ENCODE measurements around the gene RFTN1. TPM values are rescaled to one million over a fixed set of nuclear protein-coding genes. Genes with fewer than 3 reads are reported as not detected.

RFTN1 gene
- total and polyA plus RNA-seq, 3 donors from 2014 or later: 20.8 to 25.7 (median 22.2) TPM

- no peaks in the 10 kb centered on the region for H3K27me3 ChIP-seq
- intact Hi-C loops (cut with DNase I; ENCODE audit: low total_unique reads): no loop called here
- no peak for DNase-seq
- H3K36me3 ChIP-seq (ENCODE audit: low read depth, missing control alignments): no peaks in the 10 kb centered on the region
- WGBS, 2 donors: 53 to 78% methylated on average over 5 of the region's 5 CpGs
- TF ChIP-seq, protein P1, sequence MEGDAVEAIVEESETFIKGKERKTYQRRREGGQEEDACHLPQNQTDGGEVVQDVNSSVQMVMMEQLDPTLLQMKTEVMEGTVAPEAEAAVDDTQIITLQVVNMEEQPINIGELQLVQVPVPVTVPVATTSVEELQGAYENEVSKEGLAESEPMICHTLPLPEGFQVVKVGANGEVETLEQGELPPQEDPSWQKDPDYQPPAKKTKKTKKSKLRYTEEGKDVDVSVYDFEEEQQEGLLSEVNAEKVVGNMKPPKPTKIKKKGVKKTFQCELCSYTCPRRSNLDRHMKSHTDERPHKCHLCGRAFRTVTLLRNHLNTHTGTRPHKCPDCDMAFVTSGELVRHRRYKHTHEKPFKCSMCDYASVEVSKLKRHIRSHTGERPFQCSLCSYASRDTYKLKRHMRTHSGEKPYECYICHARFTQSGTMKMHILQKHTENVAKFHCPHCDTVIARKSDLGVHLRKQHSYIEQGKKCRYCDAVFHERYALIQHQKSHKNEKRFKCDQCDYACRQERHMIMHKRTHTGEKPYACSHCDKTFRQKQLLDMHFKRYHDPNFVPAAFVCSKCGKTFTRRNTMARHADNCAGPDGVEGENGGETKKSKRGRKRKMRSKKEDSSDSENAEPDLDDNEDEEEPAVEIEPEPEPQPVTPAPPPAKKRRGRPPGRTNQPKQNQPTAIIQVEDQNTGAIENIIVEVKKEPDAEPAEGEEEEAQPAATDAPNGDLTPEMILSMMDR (IDR thresholded peaks at IDR 0.05): no peak
- TF ChIP-seq POLR2A (IDR thresholded peaks at IDR 0.05): no peak
- H3K27ac ChIP-seq: no peak overlapping the region
- no peak overlapping the region for H3K4me3 ChIP-seq
- no peaks in the 10 kb centered on the region for H3K4me1 ChIP-seq
- H3K9me3 ChIP-seq: no peaks in the 10 kb centered on the region
Observed at GRCh38 chr3:16307832-16308531, 205.5 kb downstream of the RFTN1 start.

DNA sequence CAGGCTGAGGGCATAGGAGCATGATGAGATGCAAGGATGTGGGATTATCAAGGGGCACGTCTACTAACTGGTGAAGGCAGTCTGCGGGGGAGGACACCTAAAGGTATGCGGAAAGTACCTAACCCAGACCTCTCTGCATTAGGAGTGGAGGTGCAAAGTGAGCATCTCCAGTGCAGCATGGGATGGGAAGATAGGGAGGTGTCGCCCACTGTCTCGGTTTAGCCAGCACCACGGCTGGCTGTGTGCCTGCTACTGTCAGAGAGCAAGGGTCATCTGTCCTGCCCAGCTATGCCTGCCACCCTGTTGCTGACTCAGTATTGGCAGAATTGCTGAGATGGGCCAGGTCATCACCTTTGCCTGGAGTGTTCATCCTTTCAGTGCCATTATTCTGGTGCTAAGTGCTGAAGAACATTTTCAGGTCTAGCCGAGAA is 208.4 kb downstream of the RFTN1 start:
- no peaks in the 10 kb centered on the region for H3K4me1 ChIP-seq
- H3K27me3 ChIP-seq: no peaks in the 10 kb centered on the region
- H3K27ac ChIP-seq: no peak overlapping the region
- no peak overlapping the region for H3K4me3 ChIP-seq
- 94 to 97% methylated on average over 7 of the region's 7 CpGs for WGBS, 2 donors
- no peak for DNase-seq
- no peak for TF ChIP-seq POLR2A (IDR thresholded peaks at IDR 0.05)
- TF ChIP-seq, protein P1 (IDR thresholded peaks at IDR 0.05): no peak
- H3K9me3 ChIP-seq: no peaks in the 10 kb centered on the region
- no peaks in the 10 kb centered on the region for H3K36me3 ChIP-seq (ENCODE audit: low read depth, missing control alignments)
- intact Hi-C loops (cut with DNase I; ENCODE audit: low total_unique reads): no loop called here

DNA sequence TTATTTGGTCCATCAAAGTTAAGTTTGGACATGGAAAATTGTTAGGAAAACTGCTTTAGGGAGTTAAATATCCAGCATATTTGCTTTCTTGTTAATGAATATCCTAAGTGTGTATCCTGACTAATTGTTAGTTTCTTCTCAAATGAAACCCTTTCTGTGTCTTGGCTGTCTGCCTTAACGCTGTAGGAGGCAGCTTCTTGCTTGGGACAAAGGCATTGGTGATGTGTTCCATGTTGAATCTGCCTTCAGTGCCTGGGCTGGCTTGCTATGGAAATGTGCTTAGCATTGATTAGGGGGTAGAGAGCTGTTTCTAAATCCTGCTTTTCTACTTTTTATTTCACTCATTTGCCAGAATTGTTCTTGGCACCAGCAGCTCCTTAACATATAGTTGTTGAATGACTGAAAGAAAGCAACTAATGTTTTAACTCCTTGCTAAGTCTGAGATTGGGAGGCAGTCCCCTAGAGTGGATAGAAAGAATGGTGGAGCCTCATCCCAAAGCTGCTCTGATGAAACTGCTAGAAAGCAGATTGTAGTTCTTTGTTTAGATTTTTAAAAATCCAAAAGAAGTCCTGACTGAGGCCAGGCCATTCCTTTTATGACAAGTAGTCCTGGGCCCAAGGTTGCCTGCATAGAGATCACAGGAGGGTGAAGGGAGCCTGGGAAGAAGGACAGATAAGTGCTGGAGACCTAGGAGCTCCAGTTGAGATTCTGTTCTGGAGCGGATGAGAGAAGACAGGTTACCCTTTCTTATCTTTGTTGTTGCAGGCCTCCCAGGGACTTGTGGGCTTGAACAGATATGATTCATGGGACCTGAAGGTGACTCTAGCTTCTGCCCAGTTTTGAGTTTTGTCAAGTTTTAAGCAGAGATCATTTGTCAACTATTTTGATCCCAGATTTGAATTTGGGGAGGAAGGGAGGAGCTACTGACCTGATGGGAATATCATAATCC is 209.2 kb downstream of the RFTN1 start:
- H3K4me3 ChIP-seq: no peak overlapping the region
- no peak for DNase-seq
- no peaks in the 10 kb centered on the region for H3K27me3 ChIP-seq
- intact Hi-C loops (cut with DNase I; ENCODE audit: low total_unique reads): no loop called here
- H3K27ac ChIP-seq: no peak overlapping the region
- TF ChIP-seq, protein P1 (IDR thresholded peaks at IDR 0.05): no peak
- no peak for TF ChIP-seq POLR2A (IDR thresholded peaks at IDR 0.05)
- no peaks in the 10 kb centered on the region for H3K9me3 ChIP-seq
- WGBS, 2 donors: 88 to 90% methylated on average over 2 of the region's 2 CpGs
- no peaks in the 10 kb centered on the region for H3K4me1 ChIP-seq
- H3K36me3 ChIP-seq (ENCODE audit: low read depth, missing control alignments): no peaks in the 10 kb centered on the region

DNA sequence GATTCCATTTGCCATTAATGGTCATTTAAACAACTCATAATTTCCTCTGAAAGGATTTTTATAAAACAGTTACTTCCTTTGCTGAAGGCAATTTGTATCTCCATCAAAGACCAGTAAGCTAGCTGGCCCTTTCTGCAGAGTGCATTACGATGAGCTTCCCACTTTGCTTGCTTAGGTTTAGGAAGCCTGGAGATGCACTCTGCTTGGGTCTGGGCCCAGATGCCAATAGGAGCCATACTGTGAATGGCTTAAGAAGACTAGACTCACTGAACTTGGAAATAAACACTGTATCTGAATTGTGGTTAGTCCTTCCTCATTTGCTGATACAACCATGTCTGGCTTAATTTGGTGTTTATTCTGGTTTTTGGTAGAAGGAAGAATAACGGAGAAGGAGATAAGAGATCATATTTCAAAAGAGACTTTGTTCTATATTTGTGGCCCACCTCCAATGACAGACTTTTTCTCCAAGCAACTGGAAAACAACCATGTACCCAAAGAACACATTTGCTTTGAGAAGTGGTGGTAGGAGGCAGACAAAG is 210.4 kb downstream of the RFTN1 start:
- no peak overlapping the region for H3K4me3 ChIP-seq
- intact Hi-C loops (cut with DNase I; ENCODE audit: low total_unique reads): no loop called here
- H3K36me3 ChIP-seq (ENCODE audit: low read depth, missing control alignments): no peaks in the 10 kb centered on the region
- 59 to 79% methylated on average over 2 of the region's 2 CpGs for WGBS, 2 donors
- no peaks in the 10 kb centered on the region for H3K9me3 ChIP-seq
- H3K27me3 ChIP-seq: no peaks in the 10 kb centered on the region
- TF ChIP-seq, protein P1 (IDR thresholded peaks at IDR 0.05): no peak
- TF ChIP-seq POLR2A (IDR thresholded peaks at IDR 0.05): no peak
- H3K27ac ChIP-seq: no peak overlapping the region
- no peak for DNase-seq
- H3K4me1 ChIP-seq: no peaks in the 10 kb centered on the region

Measured in testis (tissue), 3 donors.